Epithelial cell of proximal tubule (primary cell): ENCODE measurements around the gene FSTL4. TPM values are rescaled to one million over a fixed set of nuclear protein-coding genes. Genes with fewer than 3 reads are reported as not detected.
"Not testable (repeated sequence)": the region's sequence is repeated elsewhere in the genome, so short reads cannot be mapped to it uniquely, and the experiment has no call there.

ENCODE experiments used
- DNase-seq: peaks from one replicate; pipeline ENCODE4 v3.0.0-alpha.2; 2011; ENCODE audit warnings: low read depth
- H3K4me3 ChIP-seq: 2 replicates; pipeline ENCODE4 v1.5.1; 2011; ENCODE audit warnings: low read depth, mild to moderate bottlenecking, low read length
- CTCF ChIP-seq: conservative IDR thresholded peaks from 2 replicates; pipeline ENCODE4 v1.5.1; 2012; ENCODE audit warnings: low read depth, mild to moderate bottlenecking, low read length
- total RNA-seq: library from RNA; depleted of rRNA; stranded (reverse); fragments of >200 nt; gene quantifications from 2 replicates; pipeline ENCODE4 v1.2.3, GENCODE V29; 2015

Gene FSTL4
- total RNA-seq, 1 donor from 2014 or later, result not detected

GRCh38 chr5:133198511-133198910 lies 413.8 kb downstream of the FSTL4 start:
- H3K4me3 ChIP-seq, result no peak overlapping the region
- no peak for DNase-seq
- TF ChIP-seq CTCF, result no peak

GRCh38 chr5:133196441-133197085 lies 415.8 kb downstream of the FSTL4 start:
- no peak overlapping the region for H3K4me3 ChIP-seq
- TF ChIP-seq CTCF, result no peak
- DNase-seq, result no peak

- H3K4me3 ChIP-seq, result no peak overlapping the region
- TF ChIP-seq CTCF, result no peak
- DNase-seq, result no peak
Measured at GRCh38 chr5:133195250-133195649, 417.1 kb downstream of the FSTL4 start.

DNA sequence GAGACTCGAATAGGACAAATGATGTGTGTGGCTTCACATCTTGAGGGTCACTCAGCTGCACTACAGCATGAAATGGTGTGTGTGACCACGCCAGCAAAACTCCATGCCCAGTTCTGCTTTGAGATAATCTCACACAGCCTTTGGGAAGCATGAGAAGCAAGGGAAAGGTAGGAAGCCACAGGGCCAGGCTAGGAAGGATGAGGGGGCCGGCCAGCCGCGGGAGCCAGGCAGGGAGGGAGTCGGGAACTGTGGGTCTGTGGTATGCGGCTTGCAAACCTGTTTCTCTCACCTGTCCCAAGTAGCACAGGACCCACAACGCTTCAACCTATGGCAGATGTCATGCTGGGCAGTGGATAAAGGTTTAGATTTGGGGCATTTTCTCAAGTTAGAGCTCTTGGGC lies 418.5 kb downstream of the FSTL4 start:
- no peak for DNase-seq
- TF ChIP-seq CTCF, result no peak
- H3K4me3 ChIP-seq, result no peak overlapping the region

GRCh38 chr5:133192716-133193115 lies 419.6 kb downstream of the FSTL4 start:
- no peak for DNase-seq
- H3K4me3 ChIP-seq, result no peak overlapping the region
- TF ChIP-seq CTCF, result no peak

DNA sequence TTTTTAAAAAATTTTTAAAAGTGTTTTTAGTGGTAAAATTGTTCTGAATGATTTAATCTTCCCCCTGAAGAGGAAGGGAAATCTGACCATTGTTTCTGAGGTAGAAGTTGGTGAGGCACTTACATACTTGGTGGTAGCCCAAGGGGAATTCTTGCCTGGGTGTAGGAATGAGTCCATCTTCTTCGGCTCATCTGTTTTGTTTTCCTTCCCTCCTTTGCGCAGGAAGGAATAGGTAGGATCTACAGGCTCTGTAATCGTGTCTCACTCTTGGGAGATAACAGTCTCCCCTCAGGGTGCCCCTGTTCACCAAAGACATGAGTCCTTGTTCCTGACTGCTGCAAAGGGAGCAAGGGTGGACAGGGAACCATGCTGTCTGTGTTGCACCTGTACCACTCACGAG lies 422.5 kb downstream of the FSTL4 start:
- no peak for DNase-seq
- H3K4me3 ChIP-seq, result no peak overlapping the region
- TF ChIP-seq CTCF, result no peak

- H3K4me3 ChIP-seq, result no peak overlapping the region
- no peak for DNase-seq
- TF ChIP-seq CTCF, result no peak
Measured at GRCh38 chr5:133179405-133179804, 432.9 kb downstream of the FSTL4 start.

GRCh38 chr5:133170756-133171387 lies 441.5 kb downstream of the FSTL4 start:
- not testable (repeated sequence) for DNase-seq

More at GRCh38 chr5:133170756-133171387, 441.5 kb downstream of the FSTL4 start:
- not testable (repeated sequence) for H3K4me3 ChIP-seq
